Smooth muscle cell of trachea (primary cell): ENCODE results near the gene POLR3F. TPM values are rescaled to one million over a fixed set of nuclear protein-coding genes. Genes with fewer than 3 reads are reported as not detected.

Experiments
- total RNA-seq: library from RNA; depleted of rRNA; stranded (reverse); fragments of >200 nt; gene quantifications from 2 replicates; pipeline ENCODE4 v1.2.1, GENCODE V29; 2014

POLR3F gene
- total RNA-seq, result 11.5 and 18.0 TPM in 2 replicates

GRCh38 chr20:18466894-18467730 lies at the start of gene POLR3F, which contains the start of gene DZANK1:
TSS of gene POLR3F (plus strand) at chr20:18467390. CDS start at chr20:18467507, 117 bp downstream.
TSS of gene DZANK1 (minus strand) at chr20:18467030. CDS start at chr20:18465358, 1,672 bp downstream.

GRCh38 chr20:18496740-18497592 lies 29.8 kb downstream of the POLR3F start, which contains the start of gene RBBP9:
TSS of gene RBBP9 (minus strand) at chr20:18497225. CDS start at chr20:18497167, 58 bp downstream.

GRCh38 chr20:18507218-18508191 lies 40.3 kb downstream of the POLR3F start, which contains the start of gene SEC23B:
TSS of gene SEC23B (plus strand) at chr20:18507940. CDS start at chr20:18510836, 2,896 bp downstream.

Other genes starting within 250 kb of the POLR3F start
- gene ZNF133, start 178.9 kb upstream of the POLR3F start, total RNA-seq, result 26.0 and 30.4 TPM in 2 replicates
- gene DZANK1, start 360 bp upstream of the POLR3F start, total RNA-seq, result 0.83 and 1.3 TPM in 2 replicates
- gene RBBP9, start 29.8 kb downstream of the POLR3F start, total RNA-seq, result 15.9 and 17.3 TPM in 2 replicates
- gene SEC23B, start 40.5 kb downstream of the POLR3F start, total RNA-seq, result 35.2 and 41.4 TPM in 2 replicates
- gene SMIM26, start 100.0 kb downstream of the POLR3F start, total RNA-seq, result 52.9 and 93.4 TPM in 2 replicates
- 53.9 and 130 TPM in 2 replicates for gene DTD1, start 120.7 kb downstream of the POLR3F start, total RNA-seq